RKO (cell line): ENCODE data around the gene RDH5.
"Not testable (repeated sequence)": the region's sequence is repeated elsewhere in the genome, so short reads cannot be mapped to it uniquely, and the experiment has no call there.

Experiments used
- DNase-seq: peaks from one replicate; pipeline ENCODE4 v3.0.0-alpha.2; 2016; ENCODE audit warnings: low spot score

The RDH5 gene

DNA sequence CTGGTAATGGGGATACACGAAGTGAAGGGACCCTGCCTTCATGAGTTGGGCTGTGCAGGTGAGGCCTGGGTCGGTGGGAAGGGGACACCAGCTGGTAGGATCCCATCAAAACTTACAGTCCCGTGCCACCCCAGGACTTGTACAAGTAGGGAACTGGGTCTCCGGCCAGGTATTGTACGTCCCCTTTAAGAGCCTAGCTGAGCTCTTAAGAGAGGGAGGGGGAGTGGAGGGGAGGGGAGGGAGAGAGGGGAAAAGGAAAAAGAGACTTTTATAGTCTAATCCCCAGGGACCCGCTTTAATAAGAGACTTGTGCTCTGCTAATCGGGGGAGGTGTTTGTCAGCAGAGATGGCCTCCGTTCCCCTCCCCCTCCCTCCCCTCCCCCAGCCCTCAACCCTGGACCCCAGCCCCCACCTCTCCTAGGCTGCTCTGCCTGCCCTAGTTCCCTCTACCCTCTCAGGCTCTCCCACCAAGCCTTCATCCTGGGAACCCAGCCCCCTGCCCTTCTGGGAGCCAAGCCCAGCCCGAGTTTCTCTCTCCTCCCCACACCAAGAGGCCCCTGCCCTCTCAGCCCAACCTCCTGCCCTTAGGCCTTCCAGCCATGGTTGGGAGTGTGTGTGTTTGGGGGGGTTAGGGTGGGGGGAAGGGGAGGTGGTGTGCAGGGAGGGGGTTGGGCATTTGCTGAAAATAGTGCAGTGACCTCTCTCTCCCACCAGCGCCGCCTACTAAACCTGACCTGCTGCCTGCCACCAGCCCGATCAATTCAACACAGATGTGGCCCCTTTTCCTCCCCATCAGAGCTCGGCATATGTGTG lies 25.4 kb downstream of the RDH5 start:
- no peak for DNase-seq

DNA sequence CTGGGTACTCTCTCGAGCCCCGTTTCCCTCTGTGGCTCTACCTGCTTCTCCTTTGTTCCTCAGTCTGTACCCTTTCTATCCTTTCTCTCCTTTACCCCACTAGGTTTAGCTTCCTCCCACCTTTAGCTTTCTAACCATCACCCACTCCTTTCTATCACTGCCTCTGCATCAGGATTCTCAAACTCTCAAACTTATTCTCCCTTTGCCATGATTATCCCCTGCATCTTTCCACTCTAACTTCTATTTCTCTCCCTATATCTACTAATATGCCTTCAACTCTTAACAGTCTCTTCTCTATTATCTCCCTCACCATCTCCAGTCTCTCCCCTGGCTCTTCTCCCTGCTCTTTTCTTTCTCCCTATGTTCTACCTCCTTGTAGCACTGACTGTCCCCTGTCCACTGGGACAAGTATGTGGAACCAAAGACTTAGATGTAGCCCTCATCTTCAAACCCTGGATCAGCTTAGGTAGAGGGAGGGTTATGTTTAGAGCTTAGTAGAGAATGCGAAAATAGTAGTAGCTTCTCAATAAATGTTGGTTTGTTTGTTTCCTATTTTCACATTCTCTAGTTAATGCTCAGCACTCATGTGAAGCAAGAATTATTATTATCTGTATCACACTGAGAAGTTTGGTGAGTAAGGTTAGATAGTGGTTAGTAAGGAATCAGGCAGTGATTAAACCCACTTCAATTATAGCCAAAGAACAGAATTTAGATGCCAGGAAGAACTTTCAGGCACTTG lies 26.1 kb downstream of the RDH5 start:
- DNase-seq: no peak

DNA sequence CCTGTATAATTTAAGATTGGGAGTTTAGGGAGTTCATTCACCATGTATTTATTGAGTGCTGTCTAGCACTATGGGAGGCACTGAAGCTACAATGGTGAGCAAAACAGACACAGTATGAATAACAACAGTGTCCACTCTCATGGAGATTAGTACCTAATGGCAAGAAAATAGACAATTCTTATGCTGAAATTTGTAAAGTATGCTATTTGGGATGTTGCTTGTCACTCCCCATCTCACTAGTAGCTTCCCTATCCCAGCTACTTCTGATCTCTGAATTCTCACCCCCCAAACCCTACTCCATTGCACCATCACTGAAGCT lies 26.7 kb downstream of the RDH5 start:
- DNase-seq: no peak

DNA sequence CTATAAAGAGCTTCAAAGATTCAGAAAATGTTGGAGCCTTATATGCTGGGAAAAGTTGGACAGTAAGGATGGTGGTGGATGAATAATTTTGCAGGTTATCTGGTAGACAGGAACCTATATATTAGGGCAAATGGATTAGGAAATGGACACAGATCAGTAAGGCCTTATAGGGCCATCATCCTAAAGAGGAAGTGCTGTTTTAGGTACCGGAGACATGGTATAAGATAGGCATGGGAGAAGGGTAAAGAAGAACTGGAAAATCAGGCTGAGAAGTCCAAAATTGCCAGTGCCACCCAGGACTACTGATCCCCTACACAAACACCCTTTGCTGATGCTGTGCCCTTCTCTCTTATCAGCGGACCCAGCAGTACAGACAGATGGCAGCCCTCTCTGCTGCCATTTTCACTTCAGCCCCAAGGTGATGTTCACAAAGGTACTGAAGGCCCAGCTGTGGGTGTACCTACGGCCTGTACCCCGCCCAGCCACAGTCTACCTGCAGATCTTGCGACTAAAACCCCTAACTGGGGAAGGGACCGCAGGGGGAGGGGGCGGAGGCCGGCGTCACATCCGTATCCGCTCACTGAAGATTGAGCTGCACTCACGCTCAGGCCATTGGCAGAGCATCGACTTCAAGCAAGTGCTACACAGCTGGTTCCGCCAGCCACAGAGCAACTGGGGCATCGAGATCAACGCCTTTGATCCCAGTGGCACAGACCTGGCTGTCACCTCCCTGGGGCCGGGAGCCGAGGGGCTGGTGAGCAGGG lies 28.2 kb downstream of the RDH5 start:
- no peak for DNase-seq

DNA sequence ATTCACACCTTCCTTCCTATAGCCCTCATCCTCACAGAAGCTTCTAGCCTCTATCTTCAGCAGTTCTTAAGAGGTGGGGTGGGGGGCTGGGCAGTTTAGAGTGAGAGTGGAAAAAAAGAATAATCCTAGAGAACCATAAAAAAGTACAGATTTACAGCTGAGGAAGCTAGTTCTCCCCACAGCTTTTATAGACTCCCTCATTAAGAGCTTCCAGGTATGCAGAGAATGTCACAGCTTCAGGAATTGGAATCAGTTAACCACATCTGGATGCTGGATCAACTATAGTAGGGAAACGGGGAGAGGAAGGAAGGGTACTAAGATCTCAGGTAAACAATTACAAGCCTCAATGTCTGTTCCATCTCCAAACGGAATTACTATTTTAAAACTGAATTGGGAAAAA lies 35.1 kb downstream of the RDH5 start:
- DNase-seq: no peak

DNA sequence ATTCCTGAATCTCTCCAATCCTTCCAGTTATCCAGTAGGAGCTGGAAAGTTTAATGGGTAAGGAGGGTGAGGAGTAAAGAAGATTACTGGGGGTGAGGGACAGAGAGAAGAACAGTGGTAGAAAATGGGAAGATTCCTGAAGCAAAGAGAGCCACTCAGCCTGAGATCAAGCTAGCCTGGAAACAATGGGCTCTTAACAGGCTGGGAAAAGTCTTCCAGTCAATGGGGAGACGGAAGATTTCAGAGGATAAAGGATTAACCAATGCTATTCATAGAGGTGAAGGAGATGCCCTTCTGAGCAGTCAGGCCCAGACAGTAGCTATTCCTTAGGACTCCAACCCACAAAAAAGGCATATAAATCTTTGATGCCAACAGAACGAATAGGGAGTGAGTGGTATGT lies 37.5 kb downstream of the RDH5 start:
- no peak for DNase-seq

DNA sequence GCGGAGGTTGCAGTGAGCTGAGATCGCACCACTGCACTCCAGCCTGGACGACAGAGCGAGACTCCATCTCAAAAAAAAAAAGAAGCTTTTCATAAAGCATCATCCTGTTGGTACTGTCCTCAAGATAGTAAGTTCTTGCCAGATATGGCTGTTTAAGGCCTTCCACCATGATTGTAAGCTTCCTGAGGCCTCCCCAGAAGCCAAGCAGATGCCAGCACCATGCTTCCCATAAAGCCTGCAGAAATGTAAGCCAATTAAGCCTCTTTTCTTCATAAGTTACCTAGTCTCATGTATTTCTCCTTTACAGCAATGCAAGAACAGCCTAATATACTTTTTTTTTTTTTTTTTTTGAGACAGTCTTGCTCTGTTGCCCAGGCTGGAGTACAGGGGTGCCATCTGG lies 38.4 kb downstream of the RDH5 start:
- not testable (repeated sequence) for DNase-seq

DNA sequence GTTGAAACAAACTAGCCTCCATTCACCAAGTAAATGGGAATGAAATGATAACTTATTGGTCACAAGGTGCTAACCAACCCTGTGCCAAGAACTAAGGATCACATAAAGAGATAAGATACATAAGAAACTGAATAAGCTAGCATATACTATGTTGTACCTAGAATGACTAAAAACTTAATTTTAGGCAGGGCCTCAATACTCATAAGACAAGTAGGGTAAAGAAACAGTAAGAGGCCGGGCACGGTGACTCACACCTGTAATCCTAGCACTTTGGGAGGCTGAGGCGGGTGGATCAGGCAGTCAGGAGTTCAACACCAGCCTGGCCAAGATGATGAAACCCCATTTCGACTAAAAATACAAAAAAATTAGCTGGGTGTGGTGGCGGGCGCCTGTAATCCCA lies 40.5 kb downstream of the RDH5 start:
- no peak for DNase-seq

DNA sequence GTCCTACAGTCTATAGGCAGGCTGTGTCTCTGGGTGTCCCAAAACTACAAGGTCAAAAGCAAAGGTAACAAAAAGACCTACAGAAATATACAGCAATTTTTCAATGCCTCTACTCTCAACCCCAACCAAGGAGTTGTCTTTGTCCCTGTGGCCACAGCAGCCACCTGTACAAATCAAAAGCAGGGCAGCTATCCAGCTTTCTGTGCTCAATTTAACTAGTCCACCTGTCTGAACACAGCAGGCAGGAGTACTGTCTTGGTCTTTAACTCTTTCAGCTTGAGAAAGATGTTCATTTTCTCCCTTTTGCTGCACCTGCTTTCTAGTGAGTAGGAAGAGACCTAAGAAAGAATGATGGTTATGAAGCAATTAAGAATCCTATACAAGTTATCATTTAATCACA lies 42.5 kb downstream of the RDH5 start:
- no peak for DNase-seq

DNA sequence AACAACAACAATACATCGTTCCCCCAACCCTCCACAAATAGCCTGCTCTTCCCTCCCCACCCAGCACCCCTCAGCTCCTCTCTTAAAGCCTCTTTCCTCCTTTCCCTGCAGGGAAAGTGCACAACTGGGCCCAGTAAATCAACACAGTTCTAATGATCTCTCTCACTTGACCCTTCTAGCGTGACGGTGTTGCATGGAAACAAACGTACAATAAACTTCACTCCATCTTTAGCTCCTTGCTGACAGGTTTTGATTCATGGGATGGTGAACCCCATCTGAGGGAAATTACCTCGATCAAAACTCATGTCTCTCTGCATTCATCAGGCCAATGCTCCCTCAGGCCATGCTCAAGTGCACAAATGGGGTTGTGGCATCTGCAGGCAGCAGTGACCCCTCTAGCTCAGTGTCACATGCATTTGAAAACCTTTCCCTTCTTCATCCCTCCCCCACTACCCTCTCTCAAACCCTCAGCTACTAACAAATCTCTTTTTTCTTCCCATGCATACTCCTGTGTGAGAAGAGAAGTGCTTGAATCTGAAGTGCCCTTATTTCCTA lies 45.6 kb downstream of the RDH5 start:
- no peak for DNase-seq

DNA sequence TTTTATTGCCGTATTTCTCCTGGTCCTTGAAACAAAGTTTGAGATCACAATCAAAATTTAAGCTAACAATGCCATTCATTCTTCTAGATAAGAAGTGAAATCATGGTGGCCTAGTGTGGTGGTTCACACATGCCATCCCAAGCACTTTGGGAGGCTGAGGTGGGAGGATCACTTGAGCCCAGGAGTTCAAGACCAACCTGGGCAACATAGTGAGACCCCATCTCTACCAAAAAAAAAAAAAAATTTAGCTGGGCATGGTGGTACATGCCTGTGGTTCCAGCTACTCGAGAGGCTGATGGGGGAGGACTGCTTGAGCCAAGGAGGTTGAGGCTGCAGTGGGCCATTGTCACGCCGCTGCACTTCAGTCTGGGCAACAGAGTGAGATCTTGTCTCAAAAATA lies 47.0 kb downstream of the RDH5 start:
- DNase-seq: no peak

DNA sequence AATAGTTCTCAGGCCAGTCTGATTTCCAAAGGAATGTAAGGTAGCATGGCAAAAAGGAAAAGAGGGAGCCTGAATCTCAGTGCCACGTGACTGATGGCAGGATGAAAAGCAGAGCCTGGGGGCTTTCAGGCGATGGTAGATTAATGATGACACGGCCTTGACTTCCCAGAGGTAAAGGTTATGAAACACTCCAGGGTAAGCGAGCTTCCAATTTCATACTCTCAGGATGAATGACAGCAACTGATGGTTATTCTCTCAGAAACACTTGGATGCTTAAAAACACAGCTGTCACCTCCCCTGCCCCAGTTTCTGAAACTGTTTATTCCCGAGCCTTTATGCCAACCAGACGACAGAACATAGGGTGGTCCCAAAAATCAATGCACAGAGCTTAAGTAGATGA lies 51.5 kb downstream of the RDH5 start:
- DNase-seq: no peak
